ENCODE measurements around the gene CYP2W1. TPM values are rescaled to one million over a fixed set of nuclear protein-coding genes. Genes with fewer than 3 reads are reported as not detected.

Gene CYP2W1
- total RNA-seq, 4 donors from 2014 or later, result 5.7 to 18.6 (median 12.1) TPM

- Histone ChIP-seq H3K9me3 (no peaks in the 10 kb centered on the region), H3K36me3 (peaks cover 0 to 67% (median 0%) of the 10 kb centered on the region in 3 donors)
- WGBS, 2 donors, result 66 to 74% methylated on average over 15 of the region's 15 CpGs
These were observed 41.4 kb downstream of the CYP2W1 start for GRCh38 chr7:1024331-1024841.

GRCh38 chr7:1024876-1025742, 42.1 kb downstream of the CYP2W1 start:
- TF ChIP-seq POLR2A (IDR thresholded peaks at IDR 0.05), result no peak
- no peak for TF ChIP-seq CTCF (IDR thresholded peaks at IDR 0.05)
- TF ChIP-seq EP300 (IDR thresholded peaks at IDR 0.05), result no peak
- WGBS, 2 donors, result 89% methylated on average over 19 to 25 of the region's 25 CpGs
- Histone ChIP-seq H3K27ac (peak overlapping the region in 1 of 4 donors; percentile 99), H3K9me3 (no peaks in the 10 kb centered on the region), H3K4me3 (no peak overlapping the region), H3K27me3 (no peaks in the 10 kb centered on the region), H3K36me3 (peaks cover 0 to 60% (median 0%) of the 10 kb centered on the region in 3 donors), H3K4me1 (peaks cover 0 to 62% (median 26%) of the 10 kb centered on the region in 4 donors)
- no peak for DNase-seq (ENCODE audit: low spot score in 2 of 2)

More at GRCh38 chr7:1024331-1024841, 41.4 kb downstream of the CYP2W1 start:
- peaks cover 0 to 62% (median 23%) of the 10 kb centered on the region in 4 donors for H3K4me1 ChIP-seq
- no peaks in the 10 kb centered on the region for H3K27me3 ChIP-seq
- no peak overlapping the region for H3K4me3 ChIP-seq
- TF ChIP-seq POLR2A (IDR thresholded peaks at IDR 0.05) (no peak), CTCF (IDR thresholded peaks at IDR 0.05) (no peak), EP300 (IDR thresholded peaks at IDR 0.05) (no peak)
- DNase-seq (ENCODE audit: low spot score in 2 of 2), result no peak
- H3K27ac ChIP-seq, result peak overlapping the region in 1 of 4 donors; percentile 99

GRCh38 chr7:1025743-1026581, 43.0 kb downstream of the CYP2W1 start:
- H3K9me3 ChIP-seq, result no peaks in the 10 kb centered on the region
- H3K27ac ChIP-seq, result peak overlapping the region in 1 of 4 donors; percentile 99
- H3K36me3 ChIP-seq, result peaks cover 0 to 51% (median 0%) of the 10 kb centered on the region in 3 donors
- no peak overlapping the region for H3K4me3 ChIP-seq
- peaks cover 0 to 61% (median 26%) of the 10 kb centered on the region in 4 donors for H3K4me1 ChIP-seq
- WGBS, 2 donors, result 89 to 93% methylated on average over 27 to 29 of the region's 31 CpGs
- no peak for DNase-seq (ENCODE audit: low spot score in 2 of 2)
- no peak for TF ChIP-seq POLR2A (IDR thresholded peaks at IDR 0.05)
- no peaks in the 10 kb centered on the region for H3K27me3 ChIP-seq

GRCh38 chr7:1026721-1027161, 43.8 kb downstream of the CYP2W1 start:
- H3K27ac ChIP-seq, result peak overlapping the region; percentile 94 to 99 (median 97)
- peaks cover 0 to 44% (median 0%) of the 10 kb centered on the region in 3 donors for H3K36me3 ChIP-seq
- peaks cover 0 to 61% (median 26%) of the 10 kb centered on the region in 4 donors for H3K4me1 ChIP-seq
- TF ChIP-seq EP300 (IDR thresholded peaks at IDR 0.05) (no peak), CTCF (IDR thresholded peaks at IDR 0.05) (no peak), POLR2A (IDR thresholded peaks at IDR 0.05) (no peak)
- 78 to 84% methylated on average over 20 of the region's 20 CpGs for WGBS, 2 donors
- no peak for DNase-seq (ENCODE audit: low spot score in 2 of 2)
- peak overlapping the region in 3 of 4 donors; percentile 72 to 95 (median 94) for H3K4me3 ChIP-seq
- H3K9me3 ChIP-seq, result no peaks in the 10 kb centered on the region
- H3K27me3 ChIP-seq, result no peaks in the 10 kb centered on the region
